Astrocyte (in vitro differentiated cells and primary cell): Measurements from ENCODE around the gene ELN. TPM values are rescaled to one million over a fixed set of nuclear protein-coding genes. Genes with fewer than 3 reads are reported as not detected.

Experiments
- DNase-seq: peaks from one replicate; pipeline ENCODE4 v3.0.0-alpha.2; 2010; ENCODE audit warnings: low read depth
- FAIRE-seq: peaks from 2 replicates; lab custom pipeline; 2011; peaks lifted over from hg19 to GRCh38; lab: Jason Lieb, UNC
- H2AFZ ChIP-seq: 2 replicates; pipeline ENCODE4 v1.6.0; 2012; ENCODE audit warnings: low read depth, low read length, inconsistent platforms
- H3K27ac ChIP-seq: 2 replicates; pipeline ENCODE4 v1.5.1; 2011; ENCODE audit warnings: low read depth, low read length, inconsistent platforms
- H3K27me3 ChIP-seq: 2 replicates; pipeline ENCODE4 v1.6.0; 2011; ENCODE audit warnings: low read length, inconsistent platforms; ENCODE audit not compliant: insufficient read depth
- H3K36me3 ChIP-seq: 2 replicates; pipeline ENCODE4 v1.5.1; 2011; ENCODE audit warnings: low read length, inconsistent platforms; ENCODE audit not compliant: insufficient read depth
- H3K4me1 ChIP-seq: 2 replicates; pipeline ENCODE4 v1.5.1; 2011; ENCODE audit warnings: low read length, inconsistent platforms; ENCODE audit not compliant: insufficient read depth
- H3K4me2 ChIP-seq: 2 replicates; pipeline ENCODE4 v1.6.0; 2012; ENCODE audit warnings: low read length, inconsistent platforms
- H3K4me3 ChIP-seq: 2 replicates; pipeline ENCODE4 v1.5.1; 2011; ENCODE audit warnings: low read depth, mild to moderate bottlenecking, low read length, inconsistent platforms; ENCODE audit not compliant: insufficient read depth
- H3K79me2 ChIP-seq: 2 replicates; pipeline ENCODE4 v1.6.0; 2012; ENCODE audit warnings: mild to moderate bottlenecking, low read length, inconsistent platforms; ENCODE audit not compliant: insufficient read depth
- H3K9ac ChIP-seq: 2 replicates; pipeline ENCODE4 v1.6.0; 2012; ENCODE audit warnings: mild to moderate bottlenecking, low read length, inconsistent platforms
- H3K9me3 ChIP-seq: 2 replicates; pipeline ENCODE4 v1.5.1; 2012; ENCODE audit warnings: low read depth, mild to moderate bottlenecking, low read length, inconsistent platforms; ENCODE audit not compliant: insufficient read depth
- H4K20me1 ChIP-seq: 2 replicates; pipeline ENCODE4 v1.6.0; 2012; ENCODE audit warnings: low read length, inconsistent platforms; ENCODE audit not compliant: insufficient read depth
- H3K27ac Mint-ChIP-seq: one replicate; pipeline ENCODE4 v1.8.0; 2021; ENCODE audit warnings: mild to moderate bottlenecking, mixed read lengths; ENCODE audit not compliant: unreplicated experiment
- H3K27me3 Mint-ChIP-seq: one replicate; pipeline ENCODE4 v1.8.0; 2021; ENCODE audit warnings: low read depth, mixed read lengths; ENCODE audit not compliant: unreplicated experiment
- H3K36me3 Mint-ChIP-seq: one replicate; pipeline ENCODE4 v1.8.0; 2021; ENCODE audit warnings: low read depth, mixed read lengths; ENCODE audit not compliant: unreplicated experiment
- H3K4me1 Mint-ChIP-seq: one replicate; pipeline ENCODE4 v1.8.0; 2021; ENCODE audit warnings: low read depth, mixed read lengths; ENCODE audit not compliant: unreplicated experiment
- H3K4me3 Mint-ChIP-seq: one replicate; pipeline ENCODE4 v1.8.0; 2021; ENCODE audit warnings: mild to moderate bottlenecking, moderate library complexity, mixed read lengths; ENCODE audit not compliant: unreplicated experiment
- H3K9me3 Mint-ChIP-seq: one replicate; pipeline ENCODE4 v1.8.0; 2021; ENCODE audit warnings: mild to moderate bottlenecking, mixed read lengths; ENCODE audit not compliant: unreplicated experiment
- EZH2 ChIP-seq: IDR thresholded peaks from 2 replicates; pipeline ENCODE4 v1.6.1; 2012; ENCODE audit warnings: mild to moderate bottlenecking, low read length, inconsistent platforms; ENCODE audit not compliant: insufficient read depth
- total RNA-seq: library from RNA; stranded (reverse); gene quantifications from 2 replicates; pipeline ENCODE4 v1.2.1, GENCODE V29; 2021
- TF ChIP-seq, protein P1 (sequence below): IDR thresholded peaks from 2 replicates; pipeline ENCODE4 v1.5.1; 2011; ENCODE audit warnings: low read depth, mild to moderate bottlenecking, inconsistent platforms, low read length, moderate library complexity; ENCODE audit not compliant: insufficient read depth

The ELN gene
- total RNA-seq, 1 donor from 2014 or later = 0.75 TPM

DNA sequence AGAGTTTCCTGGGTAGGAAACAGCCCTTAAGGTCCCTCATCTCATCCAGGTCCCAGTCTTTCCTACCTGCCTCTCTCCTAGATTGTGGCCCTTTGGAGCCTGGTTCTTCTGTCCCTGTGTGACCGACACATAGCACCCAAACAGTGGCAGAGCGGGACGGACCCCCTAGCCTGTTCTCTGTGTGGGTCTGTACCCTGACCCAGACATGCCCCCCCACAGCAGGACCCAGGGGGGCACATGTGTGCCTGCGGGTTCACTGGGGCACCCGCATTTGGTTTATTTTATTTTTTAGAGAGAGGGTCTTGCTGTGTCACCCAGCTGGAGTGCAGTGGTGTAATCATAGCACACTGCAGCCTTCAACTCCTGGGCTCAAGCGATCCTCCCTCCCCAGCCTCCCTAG lies 67.2 kb downstream of the ELN start:
- H3K9me3 ChIP-seq = peaks cover 12% of the 10 kb centered on the region
- peak overlapping the region; percentile 74 for H3K4me3 Mint-ChIP-seq
- peaks cover 49% of the 10 kb centered on the region for H3K4me1 ChIP-seq
- H3K9ac ChIP-seq = peak overlapping the region; percentile 72
- FAIRE-seq (no peak), DNase-seq (no peak)
- H3K36me3 Mint-ChIP-seq = peaks cover 24% of the 10 kb centered on the region
- no peaks in the 10 kb centered on the region for H3K27me3 Mint-ChIP-seq
- peaks cover 26% of the 10 kb centered on the region for H3K4me1 Mint-ChIP-seq
- H3K27me3 ChIP-seq = no peaks in the 10 kb centered on the region
- H3K27ac Mint-ChIP-seq = peak overlapping the region; percentile 96
- peaks cover 27% of the 10 kb centered on the region for H3K79me2 ChIP-seq
- peak overlapping the region; percentile 18 for H3K4me3 ChIP-seq
- peak overlapping the region; percentile 86 for H3K27ac ChIP-seq
- peaks cover 18% of the 10 kb centered on the region for H3K36me3 ChIP-seq
- peak overlapping the region; percentile 84 for H3K4me2 ChIP-seq
- H4K20me1 ChIP-seq = no peaks in the 10 kb centered on the region
- TF ChIP-seq, protein P1, sequence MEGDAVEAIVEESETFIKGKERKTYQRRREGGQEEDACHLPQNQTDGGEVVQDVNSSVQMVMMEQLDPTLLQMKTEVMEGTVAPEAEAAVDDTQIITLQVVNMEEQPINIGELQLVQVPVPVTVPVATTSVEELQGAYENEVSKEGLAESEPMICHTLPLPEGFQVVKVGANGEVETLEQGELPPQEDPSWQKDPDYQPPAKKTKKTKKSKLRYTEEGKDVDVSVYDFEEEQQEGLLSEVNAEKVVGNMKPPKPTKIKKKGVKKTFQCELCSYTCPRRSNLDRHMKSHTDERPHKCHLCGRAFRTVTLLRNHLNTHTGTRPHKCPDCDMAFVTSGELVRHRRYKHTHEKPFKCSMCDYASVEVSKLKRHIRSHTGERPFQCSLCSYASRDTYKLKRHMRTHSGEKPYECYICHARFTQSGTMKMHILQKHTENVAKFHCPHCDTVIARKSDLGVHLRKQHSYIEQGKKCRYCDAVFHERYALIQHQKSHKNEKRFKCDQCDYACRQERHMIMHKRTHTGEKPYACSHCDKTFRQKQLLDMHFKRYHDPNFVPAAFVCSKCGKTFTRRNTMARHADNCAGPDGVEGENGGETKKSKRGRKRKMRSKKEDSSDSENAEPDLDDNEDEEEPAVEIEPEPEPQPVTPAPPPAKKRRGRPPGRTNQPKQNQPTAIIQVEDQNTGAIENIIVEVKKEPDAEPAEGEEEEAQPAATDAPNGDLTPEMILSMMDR = no peak
- TF ChIP-seq EZH2 = no peak
- H2AFZ ChIP-seq = no peak overlapping the region
- H3K9me3 Mint-ChIP-seq = peaks cover 7% of the 10 kb centered on the region

DNA sequence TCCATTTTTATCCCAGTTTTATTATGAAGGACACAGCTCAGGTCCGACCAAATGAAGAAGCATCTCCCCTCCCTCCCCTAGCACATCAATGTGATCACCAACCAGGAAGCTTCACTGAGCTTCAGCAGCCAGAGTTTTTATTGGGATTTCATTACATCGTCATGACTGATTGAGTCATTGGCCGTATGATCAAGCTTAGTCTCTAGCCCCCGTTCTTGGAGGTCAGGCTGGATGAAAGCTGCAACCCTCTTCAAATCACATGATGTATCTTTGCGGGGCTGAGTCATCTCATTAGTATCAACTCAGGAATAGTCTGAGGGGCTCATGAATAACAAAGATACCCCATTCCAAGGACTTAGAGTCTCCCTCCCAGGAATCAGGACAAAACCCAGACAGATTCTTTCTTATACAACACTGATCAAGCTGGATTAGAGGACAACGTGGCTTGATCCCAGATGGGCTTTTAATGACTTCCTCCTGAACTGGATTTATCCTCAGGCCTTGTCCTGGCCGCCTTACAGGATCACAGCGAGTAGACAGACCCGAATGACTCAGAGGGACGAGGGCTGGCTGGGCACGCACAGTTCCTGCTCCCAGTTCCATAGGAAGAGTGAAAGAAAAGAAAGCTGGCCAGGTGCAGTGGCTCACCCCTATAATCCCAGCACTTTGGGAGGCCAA lies 70.1 kb downstream of the ELN start:
- Histone ChIP-seq H3K4me2 (peak overlapping the region; percentile 61), H4K20me1 (no peaks in the 10 kb centered on the region), H3K27ac (peak overlapping the region; percentile 98), H3K79me2 (peaks cover 16% of the 10 kb centered on the region), H3K4me3 (no peak overlapping the region), H3K9ac (peak overlapping the region; percentile 81), H3K4me1 (peaks cover 41% of the 10 kb centered on the region), H2AFZ (peak overlapping the region; percentile 49), H3K27me3 (no peaks in the 10 kb centered on the region), H3K9me3 (peaks cover 12% of the 10 kb centered on the region), H3K36me3 (peaks cover 34% of the 10 kb centered on the region)
- peak; percentile 86 for FAIRE-seq
- no peaks in the 10 kb centered on the region for H3K27me3 Mint-ChIP-seq
- no peak for TF ChIP-seq EZH2
- TF ChIP-seq, protein P1 = no peak
- H3K4me1 Mint-ChIP-seq = peaks cover 27% of the 10 kb centered on the region
- peak overlapping the region; percentile 71 for H3K4me3 Mint-ChIP-seq
- peaks cover 7% of the 10 kb centered on the region for H3K9me3 Mint-ChIP-seq
- DNase-seq = peak; percentile 98
- H3K36me3 Mint-ChIP-seq = peaks cover 26% of the 10 kb centered on the region
- peak overlapping the region; percentile 92 for H3K27ac Mint-ChIP-seq

DNA sequence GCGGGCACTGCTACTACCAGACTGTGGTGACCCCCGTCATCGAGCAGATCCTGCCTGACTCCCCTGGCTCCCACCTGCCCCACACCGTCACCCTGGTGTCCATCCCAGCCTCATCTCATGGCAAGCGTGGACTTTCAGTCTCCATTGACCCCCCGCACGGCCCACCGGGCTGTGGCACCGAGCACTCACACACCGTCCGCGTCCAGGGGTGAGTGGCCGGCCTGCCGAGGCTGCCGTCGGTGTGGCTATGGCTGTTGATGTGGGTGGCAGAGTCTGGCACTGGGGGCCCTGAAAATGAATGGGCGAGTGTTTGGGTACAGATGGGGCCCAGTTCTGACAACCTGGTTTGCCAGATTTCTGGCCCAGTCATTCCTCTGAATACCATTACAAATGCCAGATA lies 71.1 kb downstream of the ELN start:
- Histone ChIP-seq H3K4me1 (peaks cover 32% of the 10 kb centered on the region), H3K4me3 (no peak overlapping the region), H3K79me2 (peaks cover 16% of the 10 kb centered on the region), H3K27ac (peak overlapping the region; percentile 98), H2AFZ (no peak overlapping the region), H3K9ac (peak overlapping the region; percentile 81), H3K4me2 (peak overlapping the region; percentile 61), H4K20me1 (no peaks in the 10 kb centered on the region), H3K36me3 (peaks cover 39% of the 10 kb centered on the region), H3K9me3 (peaks cover 12% of the 10 kb centered on the region), H3K27me3 (no peaks in the 10 kb centered on the region)
- no peak for DNase-seq
- Mint-ChIP-seq H3K27me3 (no peaks in the 10 kb centered on the region), H3K36me3 (peaks cover 25% of the 10 kb centered on the region), H3K9me3 (peaks cover 7% of the 10 kb centered on the region), H3K27ac (no peak overlapping the region), H3K4me3 (no peak overlapping the region), H3K4me1 (peaks cover 22% of the 10 kb centered on the region)
- TF ChIP-seq, protein P1 = no peak
- no peak for TF ChIP-seq EZH2
- FAIRE-seq = no peak
